H9 (cell line): ENCODE measurements around the gene SCN1A. TPM values are rescaled to one million over a fixed set of nuclear protein-coding genes. Genes with fewer than 3 reads are reported as not detected.

ENCODE experiments used
- DNase-seq: peaks from one replicate; pipeline ENCODE4 v3.0.0-alpha.2; 2017
- H2AFZ ChIP-seq: one replicate; pipeline ENCODE4 v1.6.1; 2013; ENCODE audit warnings: mild to moderate bottlenecking, low read length, control low read depth, moderate library complexity
- H2AK5ac ChIP-seq: 2 replicates; pipeline ENCODE4 v1.6.1; 2013; ENCODE audit warnings: low read length, control low read depth, mixed read lengths; ENCODE audit not compliant: insufficient read length
- H2BK120ac ChIP-seq: one replicate; pipeline ENCODE4 v1.6.1; 2013; ENCODE audit warnings: low read depth, mild to moderate bottlenecking, low read length, control low read depth, inconsistent platforms; ENCODE audit not compliant: poor library complexity, severe bottlenecking
- H2BK12ac ChIP-seq: 2 replicates; pipeline ENCODE4 v1.6.1; 2013; ENCODE audit warnings: low read length, control low read depth, mixed read lengths, low read depth; ENCODE audit not compliant: insufficient read length
- H2BK15ac ChIP-seq: 2 replicates; pipeline ENCODE4 v1.6.1; 2013; ENCODE audit warnings: low read depth, low read length, control low read depth
- H2BK20ac ChIP-seq: one replicate; pipeline ENCODE4 v1.6.1; 2013; ENCODE audit warnings: low read depth, mild to moderate bottlenecking, low read length, control low read depth, inconsistent platforms; ENCODE audit not compliant: poor library complexity, severe bottlenecking
- H2BK5ac ChIP-seq: 2 replicates; pipeline ENCODE4 v1.6.1; 2013; ENCODE audit warnings: low read length, control low read depth, mixed read lengths; ENCODE audit not compliant: insufficient read length
- H3K14ac ChIP-seq: 2 replicates; pipeline ENCODE4 v1.6.1; 2013; ENCODE audit warnings: low read length, control low read depth; ENCODE audit not compliant: insufficient read depth
- H3K18ac ChIP-seq: 2 replicates; pipeline ENCODE4 v1.6.1; 2013; ENCODE audit warnings: low read depth, mild to moderate bottlenecking, mixed read lengths, low read length, control low read depth; ENCODE audit not compliant: insufficient read length
- H3K23ac ChIP-seq: 2 replicates; pipeline ENCODE4 v1.6.1; 2013; ENCODE audit warnings: low read length, control low read depth, mixed read lengths, low read depth; ENCODE audit not compliant: insufficient read length
- H3K23me2 ChIP-seq: 2 replicates; pipeline ENCODE4 v1.6.1; 2013; ENCODE audit warnings: low read depth, mild to moderate bottlenecking, mixed read lengths, low read length, control low read depth; ENCODE audit not compliant: insufficient read length, poor library complexity, severe bottlenecking
- H3K27ac ChIP-seq: 2 replicates; pipeline ENCODE4 v1.5.1; 2013; ENCODE audit warnings: low read length, control low read depth, mixed read lengths, low read depth; ENCODE audit not compliant: insufficient read length
- H3K27me3 ChIP-seq: 2 replicates; pipeline ENCODE4 v1.6.1; 2013; ENCODE audit warnings: low read length, control low read depth, inconsistent platforms; ENCODE audit not compliant: insufficient read depth
- H3K4ac ChIP-seq: 2 replicates; pipeline ENCODE4 v1.6.1; 2013; ENCODE audit warnings: low read depth, mild to moderate bottlenecking, control low read depth, inconsistent platforms, low read length, moderate library complexity
- H3K4me1 ChIP-seq: 2 replicates; pipeline ENCODE4 v1.6.1; 2013; ENCODE audit warnings: low read length, control low read depth, inconsistent platforms; ENCODE audit not compliant: insufficient read depth
- H3K4me2 ChIP-seq: 2 replicates; pipeline ENCODE4 v1.6.1; 2013; ENCODE audit warnings: low read length, control low read depth, mixed read lengths; ENCODE audit not compliant: insufficient read length, insufficient read depth
- H3K56ac ChIP-seq: 2 replicates; pipeline ENCODE4 v1.6.1; 2013; ENCODE audit warnings: low read depth, mild to moderate bottlenecking, mixed read lengths, low read length, control low read depth; ENCODE audit not compliant: insufficient read length
- H3K79me1 ChIP-seq: 2 replicates; pipeline ENCODE4 v1.6.1; 2013; ENCODE audit warnings: low read depth, mild to moderate bottlenecking, moderate library complexity, low read length, control low read depth, inconsistent platforms; ENCODE audit not compliant: insufficient read depth, poor library complexity, severe bottlenecking
- H3K79me2 ChIP-seq: 2 replicates; pipeline ENCODE4 v1.6.1; 2013; ENCODE audit warnings: low read length, control low read depth, inconsistent platforms; ENCODE audit not compliant: insufficient read depth
- H3K9ac ChIP-seq: 2 replicates; pipeline ENCODE4 v1.6.1; 2013; ENCODE audit warnings: low read length, control low read depth, mixed read lengths; ENCODE audit not compliant: insufficient read length; ENCODE audit errors: extremely low read depth
- H3K9me3 ChIP-seq: one replicate; pipeline ENCODE4 v1.6.1; 2013; ENCODE audit warnings: low read depth, low read length, inconsistent platforms; ENCODE audit not compliant: control insufficient read depth
- H3T11ph ChIP-seq: one replicate; pipeline ENCODE4 v1.6.1; 2013; ENCODE audit warnings: mild to moderate bottlenecking, low read length, control low read depth, inconsistent platforms
- H4K20me1 ChIP-seq: one replicate; pipeline ENCODE4 v1.6.1; 2013; ENCODE audit not compliant: control insufficient read depth, insufficient read length, insufficient read depth
- H4K5ac ChIP-seq: 2 replicates; pipeline ENCODE4 v1.6.1; 2013; ENCODE audit warnings: low read depth, mild to moderate bottlenecking, mixed read lengths, low read length, control low read depth; ENCODE audit not compliant: insufficient read length
- H4K8ac ChIP-seq: replicated peaks from 2 replicates; pipeline ENCODE4 v1.6.1; 2013; ENCODE audit warnings: low read length, control low read depth, mixed read lengths, low read depth; ENCODE audit not compliant: insufficient read length
- H4K91ac ChIP-seq: 2 replicates; pipeline ENCODE4 v1.6.1; 2013; ENCODE audit warnings: low read depth, mild to moderate bottlenecking, moderate library complexity, mixed read lengths, low read length, control low read depth; ENCODE audit not compliant: insufficient read length
- H3K27ac Mint-ChIP-seq, 3 experiments: 2 replicates in 2 of 3; 3 replicates in 1 of 3; pipeline ENCODE4 v1.8.0; 2020 to 2021; ENCODE audit warnings: mixed read lengths in 3 of 3, mild to moderate bottlenecking in 1 of 3, moderate library complexity in 1 of 3
- H3K27me3 Mint-ChIP-seq: 2 replicates; pipeline ENCODE4 v1.8.0; 2021; ENCODE audit warnings: low read depth, mild to moderate bottlenecking, moderate library complexity, mixed read lengths
- H3K36me3 Mint-ChIP-seq, 3 experiments: 2 replicates in 2 of 3; 3 replicates in 1 of 3; pipeline ENCODE4 v1.8.0; 2020 to 2021; ENCODE audit warnings: low read depth in 3 of 3, mixed read lengths in 3 of 3; ENCODE audit not compliant: insufficient read depth in 1 of 3
- H3K4me1 Mint-ChIP-seq, 2 experiments: 2 replicates each; pipeline ENCODE4 v1.8.0; 2020; ENCODE audit warnings: mixed read lengths in 2 of 2
- H3K4me3 Mint-ChIP-seq, 2 experiments: 2 replicates in 1 of 2; 3 replicates in 1 of 2; pipeline ENCODE4 v1.8.0; 2020 to 2021; ENCODE audit warnings: mild to moderate bottlenecking in 2 of 2, mixed read lengths in 2 of 2, moderate library complexity in 1 of 2
- H3K9me3 Mint-ChIP-seq, 2 experiments: 2 replicates in 1 of 2; 3 replicates in 1 of 2; pipeline ENCODE4 v1.8.0; 2020; ENCODE audit warnings: mild to moderate bottlenecking in 2 of 2, mixed read lengths in 2 of 2, moderate library complexity in 1 of 2
- WGBS: extraction: QIAGEN DNeasy Blood & Tissue Kit; methylation state at CpG from one replicate; pipeline ENCODE4 v1.1.7; 2013; ENCODE audit warnings: missing lambda C conversion rate, low lambda C conversion rate, mixed read lengths; ENCODE audit not compliant: insufficient read length; ENCODE audit errors: extremely low coverage; 5-methylcytosine and 5-hydroxymethylcytosine counted together
- total RNA-seq: library from RNA; stranded (reverse); gene quantifications from 2 replicates; pipeline ENCODE4 v1.2.1, GENCODE V29; 2021
- TF ChIP-seq, protein P1 (sequence below): fragments of 200-600 bp; sonication (generic); conservative IDR thresholded peaks from 3 replicates; pipeline ENCODE4 v1.8.0; 2021; ENCODE audit warnings: antibody characterized with exemption, mild to moderate bottlenecking

SCN1A gene
- total RNA-seq, 1 experiment from 2014 or later = 0.13 TPM

DNA sequence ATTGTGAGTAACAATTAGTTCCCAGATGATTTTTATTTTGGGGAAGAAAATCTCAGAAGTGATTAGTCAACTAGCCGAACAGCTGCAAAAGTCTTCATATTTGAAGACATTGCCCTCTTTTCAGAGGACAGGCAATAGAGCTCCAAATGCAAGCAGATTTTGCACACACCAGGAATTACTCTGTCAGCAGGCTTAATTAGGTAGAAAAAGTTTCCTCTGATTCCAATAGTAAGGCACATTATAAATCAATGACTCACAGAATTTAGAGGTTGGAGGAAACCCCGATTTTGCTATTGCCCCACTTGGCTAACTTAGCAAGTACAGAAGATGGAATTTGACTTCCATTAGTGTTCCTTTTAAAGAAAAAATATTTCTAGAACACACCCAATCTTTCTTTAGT is 30.7 kb upstream of the SCN1A start:
- H4K8ac ChIP-seq = no peak overlapping the region
- H4K91ac ChIP-seq = no peak overlapping the region
- TF ChIP-seq, protein P1, sequence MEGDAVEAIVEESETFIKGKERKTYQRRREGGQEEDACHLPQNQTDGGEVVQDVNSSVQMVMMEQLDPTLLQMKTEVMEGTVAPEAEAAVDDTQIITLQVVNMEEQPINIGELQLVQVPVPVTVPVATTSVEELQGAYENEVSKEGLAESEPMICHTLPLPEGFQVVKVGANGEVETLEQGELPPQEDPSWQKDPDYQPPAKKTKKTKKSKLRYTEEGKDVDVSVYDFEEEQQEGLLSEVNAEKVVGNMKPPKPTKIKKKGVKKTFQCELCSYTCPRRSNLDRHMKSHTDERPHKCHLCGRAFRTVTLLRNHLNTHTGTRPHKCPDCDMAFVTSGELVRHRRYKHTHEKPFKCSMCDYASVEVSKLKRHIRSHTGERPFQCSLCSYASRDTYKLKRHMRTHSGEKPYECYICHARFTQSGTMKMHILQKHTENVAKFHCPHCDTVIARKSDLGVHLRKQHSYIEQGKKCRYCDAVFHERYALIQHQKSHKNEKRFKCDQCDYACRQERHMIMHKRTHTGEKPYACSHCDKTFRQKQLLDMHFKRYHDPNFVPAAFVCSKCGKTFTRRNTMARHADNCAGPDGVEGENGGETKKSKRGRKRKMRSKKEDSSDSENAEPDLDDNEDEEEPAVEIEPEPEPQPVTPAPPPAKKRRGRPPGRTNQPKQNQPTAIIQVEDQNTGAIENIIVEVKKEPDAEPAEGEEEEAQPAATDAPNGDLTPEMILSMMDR = no peak
- H3K9me3 ChIP-seq = no peaks in the 10 kb centered on the region
- Mint-ChIP-seq H3K4me3 (no peak overlapping the region), H3K27me3 (no peaks in the 10 kb centered on the region), H3K36me3 (no peaks in the 10 kb centered on the region), H3K4me1 (0 out of 4 replicates have a peak, but pooled peaks cover 0 to 2% of the 10 kb centered on the region in 2 experiments), H3K9me3 (no peaks in the 10 kb centered on the region), H3K27ac (no peak overlapping the region)
- H2BK20ac ChIP-seq = no peak overlapping the region
- no peak overlapping the region for H3K9ac ChIP-seq
- no peak overlapping the region for H4K5ac ChIP-seq
- no peaks in the 10 kb centered on the region for H4K20me1 ChIP-seq
- H3K4me1 ChIP-seq = no peaks in the 10 kb centered on the region
- no peak overlapping the region for H2AK5ac ChIP-seq
- no peak overlapping the region for H3K27ac ChIP-seq
- no peak overlapping the region for H2BK5ac ChIP-seq
- H3K4me2 ChIP-seq = no peak overlapping the region
- no peaks in the 10 kb centered on the region for H3K23me2 ChIP-seq
- H2BK120ac ChIP-seq = no peak overlapping the region
- no peak overlapping the region for H2BK15ac ChIP-seq
- WGBS = no CpG with 5 or more reads among the region's 2 CpGs
- no peak for DNase-seq
- no peak overlapping the region for H3K14ac ChIP-seq
- H3K79me2 ChIP-seq = no peaks in the 10 kb centered on the region
- no peaks in the 10 kb centered on the region for H3K27me3 ChIP-seq
- H3K56ac ChIP-seq = no peak overlapping the region
- H2BK12ac ChIP-seq = no peak overlapping the region
- H2AFZ ChIP-seq = no peak overlapping the region
- no peak overlapping the region for H3T11ph ChIP-seq
- no peak overlapping the region for H3K23ac ChIP-seq
- no peak overlapping the region for H3K18ac ChIP-seq
- no peak overlapping the region for H3K4ac ChIP-seq
- no peaks in the 10 kb centered on the region for H3K79me1 ChIP-seq
